GM23248 (cell line): Measurements from ENCODE around the gene C4BPA.

Experiments
- EZH2 ChIP-seq: fragments of 200-600 bp; sonication (generic); IDR thresholded peaks from 2 replicates; pipeline ENCODE4 v1.6.1; 2018; ENCODE audit warnings: antibody characterized with exemption, mild to moderate bottlenecking; ENCODE audit not compliant: insufficient read depth, poor library complexity, severe bottlenecking
- EZH2phosphoT487 ChIP-seq: fragments of 200-600 bp; sonication (generic); IDR thresholded peaks from 2 replicates; pipeline ENCODE4 v1.6.1; 2018; ENCODE audit warnings: antibody characterized with exemption, moderate library complexity, mild to moderate bottlenecking, low read depth; ENCODE audit not compliant: insufficient read depth

DNA sequence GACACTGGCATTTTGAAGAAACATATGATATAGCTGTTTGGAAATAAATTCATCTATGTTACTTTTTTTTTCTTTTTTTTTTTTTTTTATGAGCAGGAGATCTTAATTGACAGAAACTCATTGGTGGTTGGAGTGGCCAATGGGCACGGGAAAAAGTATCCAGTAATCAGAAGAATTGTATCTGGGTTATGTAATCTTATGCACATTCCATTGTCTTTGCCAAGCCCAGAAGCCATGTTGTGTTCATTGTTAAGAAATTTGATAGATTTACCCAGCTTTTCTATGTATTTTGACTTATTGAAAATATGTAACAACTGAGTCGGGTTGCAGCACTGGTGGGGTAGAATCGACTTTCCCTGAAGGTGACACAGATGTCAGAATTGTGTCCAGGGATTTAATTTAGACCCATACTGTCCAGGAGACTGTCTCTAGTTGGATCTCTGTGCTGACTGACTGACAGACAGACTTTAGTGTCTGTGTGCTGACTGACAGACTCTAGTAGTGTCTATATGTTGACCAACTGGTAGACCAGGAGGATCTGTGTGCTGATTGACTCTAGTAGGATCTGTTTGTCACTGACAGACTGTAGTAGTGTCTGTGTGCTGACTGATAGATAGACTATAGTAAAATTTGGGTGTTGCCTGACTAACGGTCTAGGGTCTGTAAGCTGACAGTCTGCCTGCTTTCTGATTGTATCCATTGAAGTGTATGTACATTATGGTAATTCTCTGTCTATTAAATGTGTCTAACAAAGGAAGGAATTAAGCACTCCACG is 27.7 kb upstream of the C4BPA start:
- TF ChIP-seq EZH2phosphoT487 (no peak), EZH2 (no peak)
